ENCODE measurements around the gene TTLL13. TPM values are rescaled to one million over a fixed set of nuclear protein-coding genes. Genes with fewer than 3 reads are reported as not detected.
"Not testable (repeated sequence)": the region's sequence is repeated elsewhere in the genome, so short reads cannot be mapped to it uniquely, and the experiment has no call there.

TTLL13 gene
- total RNA-seq, 1 donor from 2014 or later, result under 0.01 TPM

- FAIRE-seq (no peak), DNase-seq (ENCODE audit: low spot score in 2 of 2) (peak; percentile 99 to 100)
Observed at GRCh38 chr15:90233387-90234095, 15.8 kb upstream of the TTLL13 start, which contains the start of gene CIB1. Gene CIB1, minus strand, starts transcription at chr15:90233941. Its CDS starts 56 bp downstream, at chr15:90233885.

GRCh38 chr15:90234096-90234988, 15.0 kb upstream of the TTLL13 start, which contains the start of gene GDPGP1:
Gene GDPGP1, plus strand, starts transcription at chr15:90234209. Its CDS starts 6,700 bp downstream, at chr15:90240909.
- DNase-seq (ENCODE audit: low spot score in 2 of 2) (no peak), FAIRE-seq (no peak)

- FAIRE-seq (no peak), DNase-seq (ENCODE audit: low spot score in 2 of 2) (no peak)
Observed at GRCh38 chr15:90239371-90239770, 10.0 kb upstream of the TTLL13 start.

- FAIRE-seq, result no peak
- no peak for DNase-seq (ENCODE audit: low spot score in 2 of 2)
Observed at GRCh38 chr15:90240856-90241255, 8.5 kb upstream of the TTLL13 start.

- no peak for DNase-seq (ENCODE audit: low spot score in 2 of 2)
- no peak for FAIRE-seq
Observed at GRCh38 chr15:90241343-90242192, 7.8 kb upstream of the TTLL13 start.

- no peak for DNase-seq (ENCODE audit: low spot score in 2 of 2)
- FAIRE-seq, result no peak
Observed at GRCh38 chr15:90243943-90244639, 5.3 kb upstream of the TTLL13 start.

GRCh38 chr15:90248789-90249202, 560 bp upstream of the TTLL13 start:
- FAIRE-seq (no peak), DNase-seq (ENCODE audit: low spot score in 2 of 2) (no peak)

- no peak for DNase-seq (ENCODE audit: low spot score in 2 of 2)
- FAIRE-seq, result no peak
Observed at GRCh38 chr15:90257776-90258175, 8.4 kb downstream of the TTLL13 start.

GRCh38 chr15:90259524-90259923, 10.2 kb downstream of the TTLL13 start:
- DNase-seq (ENCODE audit: low spot score in 2 of 2), result no peak
- no peak for FAIRE-seq

GRCh38 chr15:90260731-90261130, 11.4 kb downstream of the TTLL13 start:
- not testable (repeated sequence) for FAIRE-seq

GRCh38 chr15:90261811-90262210, 12.5 kb downstream of the TTLL13 start:
- FAIRE-seq, result no peak
- DNase-seq (ENCODE audit: low spot score in 2 of 2), result no peak

More at GRCh38 chr15:90260731-90261130, 11.4 kb downstream of the TTLL13 start:
- not testable (repeated sequence) for DNase-seq (ENCODE audit: low spot score in 2 of 2)

- DNase-seq (ENCODE audit: low spot score in 2 of 2) (no peak), FAIRE-seq (no peak)
Observed at GRCh38 chr15:90262426-90262825, 13.1 kb downstream of the TTLL13 start.

GRCh38 chr15:90264671-90265070, 15.3 kb downstream of the TTLL13 start:
- no peak for FAIRE-seq
- DNase-seq (ENCODE audit: low spot score in 2 of 2), result no peak

GRCh38 chr15:90265271-90266060, 16.1 kb downstream of the TTLL13 start, which contains the start of gene NGRN:
Gene NGRN, plus strand, starts transcription at chr15:90265672. Its CDS starts 41 bp downstream, at chr15:90265713.
- FAIRE-seq (no peak), DNase-seq (ENCODE audit: low spot score in 2 of 2) (peak; percentile 82 to 83)

- FAIRE-seq, result no peak
- peak; percentile 28 to 34 for DNase-seq (ENCODE audit: low spot score in 2 of 2)
Observed at GRCh38 chr15:90266061-90266431, 16.7 kb downstream of the TTLL13 start.

- FAIRE-seq (no peak), DNase-seq (ENCODE audit: low spot score in 2 of 2) (no peak)
Observed at GRCh38 chr15:90266485-90266884, 17.1 kb downstream of the TTLL13 start.

GRCh38 chr15:90268415-90268814, 19.1 kb downstream of the TTLL13 start:
- FAIRE-seq (no peak), DNase-seq (ENCODE audit: low spot score in 2 of 2) (no peak)

- no peak for DNase-seq (ENCODE audit: low spot score in 2 of 2)
Observed at GRCh38 chr15:90270502-90271150, 21.3 kb downstream of the TTLL13 start.

More at GRCh38 chr15:90270502-90271150, 21.3 kb downstream of the TTLL13 start:
- no peak for FAIRE-seq

Data from frontal cortex (tissue), 4 donors.